Colonic mucosa (tissue), 4 donors: ENCODE data around the gene ID1. TPM values are rescaled to one million over a fixed set of nuclear protein-coding genes. Genes with fewer than 3 reads are reported as not detected.
"Not testable (repeated sequence)": the region's sequence is repeated elsewhere in the genome, so short reads cannot be mapped to it uniquely, and the experiment has no call there.

Source experiments
- DNase-seq: peaks from one replicate; pipeline ENCODE4 v3.0.0-alpha.2; 2020
- H3K27ac ChIP-seq: fragments of 200-600 bp; one replicate; pipeline ENCODE4 v1.8.0; 2021
- H3K27me3 ChIP-seq: fragments of 200-600 bp; one replicate; pipeline ENCODE4 v1.8.0; 2021
- H3K36me3 ChIP-seq: fragments of 200-600 bp; one replicate; pipeline ENCODE4 v1.8.0; 2021
- H3K4me1 ChIP-seq: fragments of 200-600 bp; one replicate; pipeline ENCODE4 v1.8.0; 2021; ENCODE audit warnings: mild to moderate bottlenecking
- H3K4me3 ChIP-seq: fragments of 200-600 bp; one replicate; pipeline ENCODE4 v1.8.0; 2021
- H3K9ac ChIP-seq, 2 donors: one replicate each; pipeline ENCODE4 v1.7.0; 2013; ENCODE audit warnings: control low read depth in 2 of 2, low read depth in 2 of 2, low read length in 2 of 2
- H3K9me3 ChIP-seq: fragments of 200-600 bp; one replicate; pipeline ENCODE4 v1.8.0; 2021
- intact Hi-C: fragments of 100-400 bp; cut with DNase I; formaldehyde crosslinking; loops from one replicate; pipeline ENCODE4 v1.14.1; 2022
- total RNA-seq, 2 donors: library from RNA; stranded (reverse); fragmentation: NEBNext Ultra II Directional in 1 of 2; extraction: Animal tissue kit (Norgen Biotek cat#: 25700) in 1 of 2; gene quantifications; one replicate each; pipeline ENCODE4 v1.2.1, GENCODE V29; 2021
- TF ChIP-seq, protein P1 (sequence below): fragments of 200-600 bp; IDR thresholded peaks from one replicate; pipeline ENCODE4 v1.8.0; 2022; ENCODE audit warnings: antibody characterized with exemption, mild to moderate bottlenecking
- donor health status: healthy.
- donor health status: DM: no; HTN: no; CAD: no.
- donor health status: DM: no; HTN: no; CAD: no.

Gene ID1
- total RNA-seq, 2 donors from 2014 or later: 134 to 179 TPM

DNA sequence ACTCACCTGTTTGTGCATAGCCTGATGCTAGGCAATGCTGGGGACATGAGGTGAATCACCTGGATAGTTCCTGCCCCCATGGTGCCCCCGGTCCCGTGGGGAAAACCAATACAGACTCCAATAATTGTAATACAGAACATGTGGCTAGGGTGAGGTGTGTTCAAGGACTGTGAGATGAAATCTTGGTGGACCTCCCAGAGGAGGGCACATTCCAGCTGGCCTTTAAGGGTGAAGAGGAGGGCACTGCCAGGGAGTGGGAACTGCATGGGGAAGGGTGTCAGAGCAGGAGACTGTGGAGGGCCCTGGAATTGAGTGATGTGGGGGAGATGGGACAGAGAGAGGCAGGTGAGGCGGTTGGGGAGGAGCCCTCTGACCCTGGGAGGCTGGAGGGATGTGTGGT is 35.2 kb downstream of the ID1 start:
- H3K27me3 ChIP-seq: no peaks in the 10 kb centered on the region
- H3K36me3 ChIP-seq: no peaks in the 10 kb centered on the region
- no peaks in the 10 kb centered on the region for H3K4me1 ChIP-seq
- no peak overlapping the region for H3K4me3 ChIP-seq
- H3K9ac ChIP-seq: no peak overlapping the region
- DNase-seq: no peak
- H3K27ac ChIP-seq: no peak overlapping the region
- TF ChIP-seq, protein P1, sequence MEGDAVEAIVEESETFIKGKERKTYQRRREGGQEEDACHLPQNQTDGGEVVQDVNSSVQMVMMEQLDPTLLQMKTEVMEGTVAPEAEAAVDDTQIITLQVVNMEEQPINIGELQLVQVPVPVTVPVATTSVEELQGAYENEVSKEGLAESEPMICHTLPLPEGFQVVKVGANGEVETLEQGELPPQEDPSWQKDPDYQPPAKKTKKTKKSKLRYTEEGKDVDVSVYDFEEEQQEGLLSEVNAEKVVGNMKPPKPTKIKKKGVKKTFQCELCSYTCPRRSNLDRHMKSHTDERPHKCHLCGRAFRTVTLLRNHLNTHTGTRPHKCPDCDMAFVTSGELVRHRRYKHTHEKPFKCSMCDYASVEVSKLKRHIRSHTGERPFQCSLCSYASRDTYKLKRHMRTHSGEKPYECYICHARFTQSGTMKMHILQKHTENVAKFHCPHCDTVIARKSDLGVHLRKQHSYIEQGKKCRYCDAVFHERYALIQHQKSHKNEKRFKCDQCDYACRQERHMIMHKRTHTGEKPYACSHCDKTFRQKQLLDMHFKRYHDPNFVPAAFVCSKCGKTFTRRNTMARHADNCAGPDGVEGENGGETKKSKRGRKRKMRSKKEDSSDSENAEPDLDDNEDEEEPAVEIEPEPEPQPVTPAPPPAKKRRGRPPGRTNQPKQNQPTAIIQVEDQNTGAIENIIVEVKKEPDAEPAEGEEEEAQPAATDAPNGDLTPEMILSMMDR: no peak
- intact Hi-C loops: no loop called here
- no peaks in the 10 kb centered on the region for H3K9me3 ChIP-seq

DNA sequence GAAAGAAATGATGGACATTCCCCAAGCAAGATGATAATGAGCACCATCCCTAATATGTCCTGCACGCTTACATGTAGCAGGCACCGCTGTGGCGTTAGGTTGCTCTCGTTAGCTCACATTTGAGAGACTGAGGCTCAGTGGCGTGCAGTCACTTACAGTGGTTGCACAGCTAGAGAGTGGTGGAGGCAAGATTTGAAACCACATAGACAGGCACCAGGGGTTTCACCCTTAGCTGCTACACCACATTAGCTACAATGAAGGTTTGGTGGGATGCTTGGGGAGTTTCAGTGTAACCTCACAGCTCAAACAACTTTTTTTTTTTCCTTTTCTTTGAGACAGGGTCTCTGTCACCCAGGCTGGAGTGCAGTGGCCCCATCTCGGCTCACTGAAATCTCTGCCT is 36.3 kb downstream of the ID1 start:
- Histone ChIP-seq H3K27me3 (no peaks in the 10 kb centered on the region), H3K27ac (no peak overlapping the region), H3K9me3 (no peaks in the 10 kb centered on the region), H3K36me3 (no peaks in the 10 kb centered on the region), H3K9ac (no peak overlapping the region), H3K4me1 (no peaks in the 10 kb centered on the region), H3K4me3 (no peak overlapping the region)
- intact Hi-C loops: no loop called here
- TF ChIP-seq, protein P1: no peak
- no peak for DNase-seq

DNA sequence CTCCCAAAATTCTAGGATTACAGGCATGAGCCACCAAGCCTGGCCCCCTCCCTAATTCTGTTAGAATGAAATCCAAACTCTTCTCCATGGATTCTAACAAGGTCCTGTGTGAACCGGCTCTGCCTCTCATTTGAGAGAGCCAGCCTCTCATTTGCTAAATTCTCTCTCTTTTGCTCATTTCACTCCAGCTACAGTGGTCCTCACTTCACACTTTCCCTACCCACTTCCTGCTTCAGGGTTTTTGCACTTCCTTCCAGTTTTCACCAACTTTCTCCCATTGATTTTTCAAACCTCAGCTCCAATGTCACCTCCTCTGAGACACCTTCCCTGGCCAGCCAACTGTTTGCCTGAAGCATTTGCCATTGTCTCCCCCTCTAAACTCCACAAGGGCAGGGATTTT is 37.7 kb downstream of the ID1 start:
- no peaks in the 10 kb centered on the region for H3K9me3 ChIP-seq
- H3K4me3 ChIP-seq: no peak overlapping the region
- H3K27me3 ChIP-seq: no peaks in the 10 kb centered on the region
- H3K9ac ChIP-seq: no peak overlapping the region
- TF ChIP-seq, protein P1: no peak
- intact Hi-C loops: no loop called here
- no peak for DNase-seq
- H3K4me1 ChIP-seq: no peaks in the 10 kb centered on the region
- H3K36me3 ChIP-seq: no peaks in the 10 kb centered on the region
- H3K27ac ChIP-seq: no peak overlapping the region

DNA sequence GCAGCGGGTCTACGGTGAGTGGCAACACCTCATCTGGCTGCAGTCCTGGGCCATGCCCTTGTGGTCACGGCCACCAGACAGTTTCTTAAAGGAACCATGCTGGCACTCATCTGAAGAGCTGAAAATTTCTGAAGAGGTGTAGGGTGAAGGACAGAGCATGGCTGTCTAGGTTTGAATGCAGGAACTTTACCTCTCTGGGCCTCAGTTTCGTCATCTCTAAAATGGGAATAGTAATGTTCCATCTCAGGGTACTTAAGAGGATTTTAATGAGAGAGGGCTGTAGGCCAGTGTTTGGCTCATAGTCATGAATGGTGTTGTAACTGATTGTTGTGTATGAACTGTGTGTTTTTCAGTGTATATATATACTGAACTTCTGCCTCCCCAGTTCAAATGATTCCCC is 38.4 kb downstream of the ID1 start:
- H3K27ac ChIP-seq: no peak overlapping the region
- no peaks in the 10 kb centered on the region for H3K4me1 ChIP-seq
- no peaks in the 10 kb centered on the region for H3K36me3 ChIP-seq
- intact Hi-C loops: no loop called here
- TF ChIP-seq, protein P1: no peak
- no peak for DNase-seq
- H3K9me3 ChIP-seq: no peaks in the 10 kb centered on the region
- H3K9ac ChIP-seq: no peak overlapping the region
- no peaks in the 10 kb centered on the region for H3K27me3 ChIP-seq
- no peak overlapping the region for H3K4me3 ChIP-seq

DNA sequence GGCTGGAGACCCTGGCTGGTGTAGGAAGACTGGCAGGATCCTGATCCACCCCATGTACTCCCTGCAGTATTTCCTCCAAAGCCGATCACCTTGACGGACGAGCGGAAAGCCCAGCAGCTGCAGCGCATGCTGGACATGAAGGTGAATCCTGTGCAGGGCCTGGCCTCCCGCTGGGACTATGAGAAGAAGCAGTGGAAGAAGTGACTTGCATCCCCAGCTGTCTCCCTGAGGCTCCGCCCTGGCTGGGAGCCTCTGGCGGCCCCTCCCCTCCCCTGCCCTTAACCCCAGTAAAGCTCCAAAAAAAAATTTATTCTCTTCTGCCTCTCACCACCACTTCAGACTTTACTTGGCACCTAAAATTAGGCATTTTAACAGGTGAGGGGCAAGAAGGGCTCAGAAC is 39.6 kb downstream of the ID1 start:
- Histone ChIP-seq H3K9ac (no peak overlapping the region), H3K27me3 (no peaks in the 10 kb centered on the region), H3K36me3 (no peaks in the 10 kb centered on the region), H3K27ac (no peak overlapping the region), H3K9me3 (no peaks in the 10 kb centered on the region), H3K4me1 (no peaks in the 10 kb centered on the region), H3K4me3 (no peak overlapping the region)
- intact Hi-C loops: no loop called here
- TF ChIP-seq, protein P1: no peak
- no peak for DNase-seq

DNA sequence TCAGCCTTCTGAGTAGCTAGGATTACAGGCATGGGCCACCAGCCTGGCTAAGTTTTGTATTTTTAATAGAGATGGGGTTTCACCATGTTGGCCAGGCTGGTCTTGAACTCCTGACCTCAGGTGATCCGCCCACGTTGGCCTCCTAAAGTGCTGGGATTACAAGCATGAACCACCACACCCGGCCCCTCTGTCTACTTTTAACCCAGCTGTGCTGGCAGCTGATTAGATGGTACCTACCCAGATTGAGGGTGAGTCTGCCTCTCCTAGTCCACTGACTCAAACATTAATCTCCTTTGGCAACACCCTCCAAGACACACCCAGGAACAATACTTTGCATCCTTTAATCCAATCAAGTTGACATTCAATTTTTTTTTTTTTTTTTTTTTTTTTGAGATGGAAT is 43.0 kb downstream of the ID1 start:
- H3K4me3 ChIP-seq, H3K4me1 ChIP-seq, intact Hi-C loops, H3K9ac ChIP-seq, H3K9me3 ChIP-seq, H3K36me3 ChIP-seq, DNase-seq, H3K27me3 ChIP-seq, H3K27ac ChIP-seq: not testable (repeated sequence)
